ENCODE measurements around the gene ASTN1.

DNA sequence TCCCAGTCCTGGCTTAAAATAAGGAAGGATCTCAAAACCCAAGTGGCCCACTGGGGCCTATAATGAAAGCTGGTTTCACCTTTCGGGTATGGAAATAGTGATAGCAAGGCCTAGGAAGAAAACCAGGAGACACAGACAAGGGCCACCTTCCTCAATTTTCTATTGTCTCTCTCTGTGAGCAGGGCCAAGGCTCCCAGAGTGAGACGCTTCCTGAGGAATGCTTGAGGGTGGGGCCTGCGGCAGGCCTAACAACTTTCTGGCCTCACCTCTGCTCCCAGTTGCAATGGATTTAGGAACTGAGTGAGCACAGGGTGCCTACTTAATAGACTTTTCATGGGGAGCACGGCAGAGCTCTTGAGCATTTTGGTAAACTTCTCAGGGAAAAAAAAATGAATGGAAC, 300.9 kb downstream of the ASTN1 start:
- TF ChIP-seq, protein P1, sequence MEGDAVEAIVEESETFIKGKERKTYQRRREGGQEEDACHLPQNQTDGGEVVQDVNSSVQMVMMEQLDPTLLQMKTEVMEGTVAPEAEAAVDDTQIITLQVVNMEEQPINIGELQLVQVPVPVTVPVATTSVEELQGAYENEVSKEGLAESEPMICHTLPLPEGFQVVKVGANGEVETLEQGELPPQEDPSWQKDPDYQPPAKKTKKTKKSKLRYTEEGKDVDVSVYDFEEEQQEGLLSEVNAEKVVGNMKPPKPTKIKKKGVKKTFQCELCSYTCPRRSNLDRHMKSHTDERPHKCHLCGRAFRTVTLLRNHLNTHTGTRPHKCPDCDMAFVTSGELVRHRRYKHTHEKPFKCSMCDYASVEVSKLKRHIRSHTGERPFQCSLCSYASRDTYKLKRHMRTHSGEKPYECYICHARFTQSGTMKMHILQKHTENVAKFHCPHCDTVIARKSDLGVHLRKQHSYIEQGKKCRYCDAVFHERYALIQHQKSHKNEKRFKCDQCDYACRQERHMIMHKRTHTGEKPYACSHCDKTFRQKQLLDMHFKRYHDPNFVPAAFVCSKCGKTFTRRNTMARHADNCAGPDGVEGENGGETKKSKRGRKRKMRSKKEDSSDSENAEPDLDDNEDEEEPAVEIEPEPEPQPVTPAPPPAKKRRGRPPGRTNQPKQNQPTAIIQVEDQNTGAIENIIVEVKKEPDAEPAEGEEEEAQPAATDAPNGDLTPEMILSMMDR (IDR thresholded peaks at IDR 0.05) = no peak
- no peak for TF ChIP-seq POLR2A (IDR thresholded peaks at IDR 0.05)

All from gastroesophageal sphincter (tissue), 3 donors.